K562 (cell line): ENCODE measurements around the gene RERE. TPM values are rescaled to one million over a fixed set of nuclear protein-coding genes. Genes with fewer than 3 reads are reported as not detected.
"Not testable (repeated sequence)": the region's sequence is repeated elsewhere in the genome, so short reads cannot be mapped to it uniquely, and the experiment has no call there.

Experiments
- ATAC-seq: fragments of 200-7000 bp; cut with Tn5 transposase; 3 replicates; pipeline ENCODE4 v1.9.1; 2020; ENCODE audit warnings: moderate library complexity
- BruUV-seq: library from RNA; stranded (reverse); fragments of 400-500 nt; replicated peaks from 2 replicates; lab custom pipeline; 2021; lab: Mats Ljungman, UMichigan
- CTCF ChIA-PET: fragments of 300-600 bp; formaldehyde crosslinking; extraction: SDS; loops from one replicate; lab custom pipeline; 2021; ENCODE audit warnings: low intra/inter-chr PET ratio; lab: Yijun Ruan, JAX
- POLR2A ChIA-PET: fragments of 300-600, 350-650 bp; sonication (Branson Sonifier 250); formaldehyde crosslinking; extraction: SDS; loops from one replicate; lab custom pipeline; 2021; ENCODE audit warnings: antibody characterized with exemption, inconsistent platforms; lab: Yijun Ruan, JAX
- DNase-seq, 4 experiments: peaks; one replicate each; pipeline versions ENCODE4 v3.0.0 to v3.0.0-alpha.2; 2011 to 2018; ENCODE audit warnings: low spot score in 3 of 4, mixed read lengths in 3 of 4; ENCODE audit errors: extremely low read depth in 1 of 4
- FAIRE-seq: peaks from 2 replicates; lab custom pipeline; 2011; peaks lifted over from hg19 to GRCh38; lab: Jason Lieb, UNC
- H2AFZ ChIP-seq: 2 replicates; pipeline ENCODE4 v1.6.0; 2011; ENCODE audit warnings: low read depth, low read length, control low read depth, inconsistent platforms
- H3K27ac ChIP-seq: fragments of 200-600 bp; 3 replicates; pipeline ENCODE4 v1.8.0; 2011; ENCODE audit warnings: low read depth, mild to moderate bottlenecking, control low read depth, inconsistent platforms, low read length, moderate library complexity, mixed read lengths; ENCODE audit errors: extremely low read depth
- H3K27me3 ChIP-seq, 2 experiments: fragments of 300-600 bp in 1 of 2; 2 replicates in 1 of 2; 3 replicates in 1 of 2; pipeline versions ENCODE4 v1.6.0 to v1.8.0; 2011; ENCODE audit warnings: inconsistent platforms in 2 of 2, low read length in 2 of 2, mild to moderate bottlenecking in 1 of 2, mixed read lengths in 1 of 2, moderate library complexity in 1 of 2; ENCODE audit not compliant: control insufficient read depth in 2 of 2, insufficient read depth in 2 of 2
- H3K36me3 ChIP-seq: fragments of 300-600 bp; 3 replicates; pipeline ENCODE4 v1.8.0; 2011; ENCODE audit warnings: mild to moderate bottlenecking, low read length, inconsistent platforms; ENCODE audit not compliant: control insufficient read depth, insufficient read depth
- H3K4me1 ChIP-seq, 2 experiments: fragments of 200-600 bp in 1 of 2; replicated peaks in 1 of 2; 2 replicates in 1 of 2; 3 replicates in 1 of 2; pipeline versions ENCODE4 v1.5.1 to v1.8.0; 2011; ENCODE audit warnings: inconsistent platforms in 2 of 2, low read length in 2 of 2, mild to moderate bottlenecking in 1 of 2, mixed read lengths in 1 of 2, moderate library complexity in 1 of 2; ENCODE audit not compliant: control insufficient read depth in 2 of 2, insufficient read depth in 2 of 2
- H3K4me2 ChIP-seq: 2 replicates; pipeline ENCODE4 v1.6.1; 2011; ENCODE audit warnings: low read length, control low read depth, inconsistent platforms, mixed read lengths; ENCODE audit not compliant: insufficient read depth
- H3K4me3 ChIP-seq: fragments of 200-600 bp; sonication (generic), shearing (Covaris generic); 2 replicates; pipeline ENCODE4 v1.5.1; 2016; ENCODE audit warnings: control low read depth, inconsistent platforms
- H3K79me2 ChIP-seq: fragments of 200-600 bp; 3 replicates; pipeline ENCODE4 v1.8.0; 2011; ENCODE audit warnings: low read length, inconsistent platforms; ENCODE audit not compliant: control insufficient read depth, insufficient read depth
- H3K9ac ChIP-seq, 2 experiments: 2 replicates each; pipeline versions ENCODE4 v1.6.0 to v1.6.1; 2011; ENCODE audit warnings: low read depth in 2 of 2, low read length in 2 of 2, control low read depth in 1 of 2, inconsistent platforms in 1 of 2, mild to moderate bottlenecking in 1 of 2, mixed read lengths in 1 of 2; ENCODE audit not compliant: insufficient read depth in 1 of 2
- H3K9me1 ChIP-seq: one replicate; pipeline ENCODE4 v1.6.0; 2011; ENCODE audit warnings: inconsistent platforms, mild to moderate bottlenecking, low read length, moderate library complexity; ENCODE audit not compliant: control insufficient read depth, insufficient read depth
- H3K9me3 ChIP-seq: replicated peaks from 2 replicates; pipeline ENCODE4 v1.5.1; 2011; ENCODE audit warnings: low read depth, low read length, inconsistent platforms; ENCODE audit not compliant: control insufficient read depth, insufficient read depth
- H4K20me1 ChIP-seq: replicated peaks from 2 replicates; pipeline ENCODE4 v1.6.1; 2011; ENCODE audit warnings: low read length, inconsistent platforms, mixed read lengths; ENCODE audit not compliant: control insufficient read depth, insufficient read depth
- ATF7 ChIP-seq: fragments of 450-650 bp; IDR thresholded peaks from 2 replicates; pipeline ENCODE4 v1.7.1; 2014; ENCODE audit warnings: mild to moderate bottlenecking, moderate library complexity
- CBFA2T2 ChIP-seq: fragments of 450-650 bp; conservative IDR thresholded peaks from 2 replicates; pipeline ENCODE4 v1.6.1; 2017; ENCODE audit warnings: mild to moderate bottlenecking
- CEBPG ChIP-seq, 3 experiments: fragments of 200-800 bp in 1 of 3; sonication (Bioruptor generic) in 1 of 3; sonication (generic) in 1 of 3; formaldehyde crosslinking in 1 of 3; IDR thresholded peaks in 2 of 3; conservative IDR thresholded peaks in 1 of 3; 2 replicates each; pipeline versions ENCODE4 v1.6.1 to v1.8.0; 2016 to 2022; ENCODE audit warnings: missing compliant biosample characterization in 2 of 3, missing genetic modification characterization in 2 of 3, mild to moderate bottlenecking in 1 of 3, missing genetic modification reagents in 1 of 3
- RAD21 ChIP-seq, 2 experiments: fragments of 250-450 bp in 1 of 2; fragments of 450-650 bp in 1 of 2; sonication (Bioruptor Pico) in 1 of 2; formaldehyde crosslinking in 1 of 2; IDR thresholded peaks in 1 of 2; conservative IDR thresholded peaks in 1 of 2; 2 replicates each; pipeline versions ENCODE4 v1.4.0 to v1.8.0; 2020 to 2022; ENCODE audit warnings: mild to moderate bottlenecking in 2 of 2, moderate library complexity in 1 of 2
- VEZF1 ChIP-seq: fragments of 200-800 bp; sonication (Bioruptor generic); IDR thresholded peaks from 2 replicates; pipeline ENCODE4 v1.6.1; 2017; ENCODE audit warnings: missing genetic modification characterization, missing compliant biosample characterization
- WGBS: fragments of 100-300 bp; shearing (Covaris generic); methylation state at CpG from one replicate; pipeline ENCODE4 v1.1.6; 2016; ENCODE audit warnings: low coverage, mixed read lengths; ENCODE audit not compliant: insufficient coverage; ENCODE audit errors: missing lambda C conversion rate; 5-methylcytosine and 5-hydroxymethylcytosine counted together
- in situ Hi-C: fragments of 300-500 bp; cut with MboI; formaldehyde crosslinking; loops from 4 replicates; pipeline ENCODE4 v1.15.0; 2018; ENCODE audit warnings: inconsistent platforms, mixed read lengths
- intact Hi-C: fragments of 100-400 bp; cut with micrococcal nuclease; formaldehyde crosslinking; loops from 2 replicates; pipeline ENCODE4 v1.14.2; 2022
- polyA plus RNA-seq, 8 experiments: library from polyadenylated mRNA; depleted of rRNA in 4 of 8; stranded (reverse) in 5 of 8; unstranded in 3 of 8; fragments of >200 nt; fragmentation: Nextera tagmentation in 2 of 8; fragmentation: Illumina TruSeq in 1 of 8; extraction: Ambion mirVana in 2 of 8; extraction: Trizol in 1 of 8; gene quantifications; 2 replicates each; pipeline versions ENCODE4 v1.2.1 to v1.2.3, GENCODE V29; 2011 to 2014; ENCODE audit warnings: inconsistent platforms in 1 of 8, missing spikeins in 1 of 8
- total RNA-seq, 7 experiments: library from RNA; depleted of rRNA in 6 of 7; stranded (reverse); fragments of >200 nt in 6 of 7; fragmentation: Illumina TruSeq in 2 of 7; extraction: Trizol in 2 of 7; gene quantifications; 2 replicates each; pipeline versions ENCODE4 v1.2.1 to v1.2.3, GENCODE V29; 2011 to 2021; ENCODE audit warnings: low replicate concordance in 1 of 7
- TF ChIP-seq, protein P1 (sequence below): fragments of 450-650 bp; IDR thresholded peaks from 2 replicates; pipeline ENCODE4 v1.6.1; 2018; ENCODE audit not compliant: partially characterized antibody

The RERE gene
- total and polyA plus RNA-seq, 9 of the 15 experiments (the other 6 are each of a cell fraction or from before 2014, with no cell fraction given), result 3.0 to 51.5 (median 13.4) TPM

DNA sequence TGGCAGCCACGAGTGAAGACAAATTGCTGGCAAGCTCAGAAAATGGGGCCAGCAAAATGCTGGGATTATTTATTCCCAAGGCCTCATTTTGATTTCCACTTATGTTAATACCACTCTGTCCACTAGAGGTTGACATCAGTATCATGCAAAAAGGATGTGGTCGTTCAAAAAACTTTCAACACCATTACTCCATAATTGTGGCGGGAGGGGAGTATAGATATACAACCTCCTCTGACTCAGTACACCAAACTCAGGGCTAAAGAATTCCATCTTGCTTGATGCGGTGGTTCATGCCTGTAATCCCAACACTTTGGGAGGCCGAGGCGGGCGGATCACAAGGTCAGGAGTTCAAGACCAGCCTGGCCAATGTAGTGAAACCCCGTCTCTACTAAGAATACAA is 200.6 kb downstream of the RERE start:
- intact Hi-C loops, H3K9me3 ChIP-seq, in situ Hi-C loops, H3K9ac ChIP-seq, CTCF ChIA-PET, H2AFZ ChIP-seq, H4K20me1 ChIP-seq, H3K4me2 ChIP-seq, FAIRE-seq: not testable (repeated sequence)
- 87% methylated on average over 8 of the region's 8 CpGs for WGBS
- 0 out of 4 replicates have a peak, but pooled peaks of 1 of the 2 experiments have one; percentile 7 for TF ChIP-seq RAD21 (CRISPR knock-in tag; conservative IDR thresholded peaks at IDR 0.05 in 1 of 2, IDR thresholded peaks at IDR 0.05 in 1 of 2)
- TF ChIP-seq, all 486 proteins: peak for 1; not testable (repeated sequence) for 485
- H3K4me1 ChIP-seq, POLR2A ChIA-PET, H3K36me3 ChIP-seq, H3K27ac ChIP-seq, H3K79me2 ChIP-seq, H3K9me1 ChIP-seq, H3K4me3 ChIP-seq, DNase-seq, H3K27me3 ChIP-seq, BruUV-seq: not testable (repeated sequence)
- ATAC-seq, result peak; percentile 42; the same call in 1 of the 3 replicates

- ATAC-seq (peak; percentile 98), FAIRE-seq (peak; percentile 56), DNase-seq (peak in 1 of 4 experiments; percentile 67)
- H4K20me1 ChIP-seq; intact Hi-C loops; H3K9me1 ChIP-seq; H2AFZ ChIP-seq; H3K4me2 ChIP-seq; H3K27ac ChIP-seq; H3K4me1 ChIP-seq; H3K4me3 ChIP-seq; H3K9me3 ChIP-seq; CTCF ChIA-PET; H3K9ac ChIP-seq; H3K27me3 ChIP-seq; in situ Hi-C loops; BruUV-seq; H3K79me2 ChIP-seq; H3K36me3 ChIP-seq; POLR2A ChIA-PET; TF ChIP-seq CEBPG (CRISPR knock-in tag; IDR thresholded peaks at IDR 0.05): not testable (repeated sequence)
- WGBS, result 0% methylated on average over 3 of the region's 3 CpGs
- peak; percentile 47; the same call in 1 of the 2 replicates for TF ChIP-seq ATF7
- TF ChIP-seq, protein P1, sequence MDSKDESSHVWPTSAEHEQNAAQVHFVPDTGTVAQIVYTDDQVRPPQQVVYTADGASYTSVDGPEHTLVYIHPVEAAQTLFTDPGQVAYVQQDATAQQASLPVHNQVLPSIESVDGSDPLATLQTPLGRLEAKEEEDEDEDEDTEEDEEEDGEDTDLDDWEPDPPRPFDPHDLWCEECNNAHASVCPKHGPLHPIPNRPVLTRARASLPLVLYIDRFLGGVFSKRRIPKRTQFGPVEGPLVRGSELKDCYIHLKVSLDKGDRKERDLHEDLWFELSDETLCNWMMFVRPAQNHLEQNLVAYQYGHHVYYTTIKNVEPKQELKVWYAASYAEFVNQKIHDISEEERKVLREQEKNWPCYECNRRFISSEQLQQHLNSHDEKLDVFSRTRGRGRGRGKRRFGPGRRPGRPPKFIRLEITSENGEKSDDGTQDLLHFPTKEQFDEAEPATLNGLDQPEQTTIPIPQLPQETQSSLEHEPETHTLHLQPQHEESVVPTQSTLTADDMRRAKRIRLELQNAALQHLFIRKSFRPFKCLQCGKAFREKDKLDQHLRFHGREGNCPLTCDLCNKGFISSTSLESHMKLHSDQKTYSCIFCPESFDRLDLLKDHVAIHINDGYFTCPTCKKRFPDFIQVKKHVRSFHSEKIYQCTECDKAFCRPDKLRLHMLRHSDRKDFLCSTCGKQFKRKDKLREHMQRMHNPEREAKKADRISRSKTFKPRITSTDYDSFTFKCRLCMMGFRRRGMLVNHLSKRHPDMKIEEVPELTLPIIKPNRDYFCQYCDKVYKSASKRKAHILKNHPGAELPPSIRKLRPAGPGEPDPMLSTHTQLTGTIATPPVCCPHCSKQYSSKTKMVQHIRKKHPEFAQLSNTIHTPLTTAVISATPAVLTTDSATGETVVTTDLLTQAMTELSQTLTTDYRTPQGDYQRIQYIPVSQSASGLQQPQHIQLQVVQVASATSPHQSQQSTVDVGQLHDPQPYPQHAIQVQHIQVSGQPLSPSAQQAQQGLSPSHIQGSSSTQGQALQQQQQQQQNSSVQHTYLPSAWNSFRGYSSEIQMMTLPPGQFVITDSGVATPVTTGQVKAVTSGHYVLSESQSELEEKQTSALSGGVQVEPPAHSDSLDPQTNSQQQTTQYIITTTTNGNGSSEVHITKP, result peak; percentile 83
- TF ChIP-seq CEBPG (tag; conservative IDR thresholded peaks at IDR 0.05 in 1 of 2, IDR thresholded peaks at IDR 0.05 in 1 of 2), result peak; percentile 76 to 90
- TF ChIP-seq CBFA2T2, result 0 out of 2 replicates have a peak, but pooled peaks have one; percentile 15
- 0 out of 2 replicates have a peak, but pooled peaks have one; percentile 20 for TF ChIP-seq VEZF1 (CRISPR knock-in tag)
- TF ChIP-seq RAD21 (CRISPR knock-in tag; conservative IDR thresholded peaks at IDR 0.05 in 1 of 2, IDR thresholded peaks at IDR 0.05 in 1 of 2), result 0 out of 4 replicates have a peak, but pooled peaks of 1 of the 2 experiments have one; percentile 2
Observed at GRCh38 chr1:8611634-8612515, 205.6 kb downstream of the RERE start.
